ENCODE measurements around the gene TMEM182. TPM values are rescaled to one million over a fixed set of nuclear protein-coding genes. Genes with fewer than 3 reads are reported as not detected.

TMEM182 gene
- 3.3 and 4.8 TPM in 2 replicates for total RNA-seq

- no peak for DNase-seq (ENCODE audit: low read depth)
Measured at GRCh38 chr2:102761763-102762162, at the start of gene TMEM182. TSS of gene TMEM182 (plus strand) at chr2:102762031. CDS start at chr2:102762218, 187 bp downstream.

GRCh38 chr2:102717308-102718018 is 44.4 kb upstream of the TMEM182 start:
- no peak for DNase-seq (ENCODE audit: low read depth)

GRCh38 chr2:102718387-102719316 is 43.2 kb upstream of the TMEM182 start:
- DNase-seq (ENCODE audit: low read depth) = no peak

GRCh38 chr2:102724016-102724490 is 37.8 kb upstream of the TMEM182 start:
- DNase-seq (ENCODE audit: low read depth) = no peak

GRCh38 chr2:102724553-102724952 is 37.3 kb upstream of the TMEM182 start:
- no peak for DNase-seq (ENCODE audit: low read depth)

GRCh38 chr2:102726128-102727087 is 35.4 kb upstream of the TMEM182 start:
- no peak for DNase-seq (ENCODE audit: low read depth)

- DNase-seq (ENCODE audit: low read depth) = peak; percentile 58
Measured at GRCh38 chr2:102735416-102736109, 26.3 kb upstream of the TMEM182 start.

- DNase-seq (ENCODE audit: low read depth) = peak; percentile 19
Measured at GRCh38 chr2:102736110-102736409, 25.8 kb upstream of the TMEM182 start.

- DNase-seq (ENCODE audit: low read depth) = peak; percentile 42
Measured at GRCh38 chr2:102736410-102737409, 25.1 kb upstream of the TMEM182 start.

GRCh38 chr2:102737431-102737830 is 24.4 kb upstream of the TMEM182 start:
- no peak for DNase-seq (ENCODE audit: low read depth)

GRCh38 chr2:102743259-102743658 is 18.6 kb upstream of the TMEM182 start:
- no peak for DNase-seq (ENCODE audit: low read depth)

- DNase-seq (ENCODE audit: low read depth) = no peak
Measured at GRCh38 chr2:102748107-102748506, 13.7 kb upstream of the TMEM182 start.

GRCh38 chr2:102749938-102750337 is 11.9 kb upstream of the TMEM182 start:
- DNase-seq (ENCODE audit: low read depth) = no peak

GRCh38 chr2:102753563-102754159 is 8.2 kb upstream of the TMEM182 start:
- DNase-seq (ENCODE audit: low read depth) = peak; percentile 67

GRCh38 chr2:102754456-102755145 is 7.2 kb upstream of the TMEM182 start:
- peak; percentile 33 for DNase-seq (ENCODE audit: low read depth)

GRCh38 chr2:102755284-102755683 is 6.5 kb upstream of the TMEM182 start:
- no peak for DNase-seq (ENCODE audit: low read depth)

- DNase-seq (ENCODE audit: low read depth) = no peak
Measured at GRCh38 chr2:102758439-102758838, 3.4 kb upstream of the TMEM182 start.

GRCh38 chr2:102764083-102764482 is 2.3 kb downstream of the TMEM182 start:
- peak; percentile 69 for DNase-seq (ENCODE audit: low read depth)

GRCh38 chr2:102765061-102765460 is 3.2 kb downstream of the TMEM182 start:
- no peak for DNase-seq (ENCODE audit: low read depth)
